GM18873 (cell line): Measurements from ENCODE around the gene NFIX.

ENCODE experiments used
- ATAC-seq: cut with Tn5 transposase; IDR thresholded peaks from one replicate; pipeline ENCODE4 v1.9.1; 2021; ENCODE audit warnings: mild to moderate bottlenecking, moderate library complexity, moderate number of reproducible peaks; ENCODE audit not compliant: unreplicated experiment, low FRiP score

Gene NFIX

DNA sequence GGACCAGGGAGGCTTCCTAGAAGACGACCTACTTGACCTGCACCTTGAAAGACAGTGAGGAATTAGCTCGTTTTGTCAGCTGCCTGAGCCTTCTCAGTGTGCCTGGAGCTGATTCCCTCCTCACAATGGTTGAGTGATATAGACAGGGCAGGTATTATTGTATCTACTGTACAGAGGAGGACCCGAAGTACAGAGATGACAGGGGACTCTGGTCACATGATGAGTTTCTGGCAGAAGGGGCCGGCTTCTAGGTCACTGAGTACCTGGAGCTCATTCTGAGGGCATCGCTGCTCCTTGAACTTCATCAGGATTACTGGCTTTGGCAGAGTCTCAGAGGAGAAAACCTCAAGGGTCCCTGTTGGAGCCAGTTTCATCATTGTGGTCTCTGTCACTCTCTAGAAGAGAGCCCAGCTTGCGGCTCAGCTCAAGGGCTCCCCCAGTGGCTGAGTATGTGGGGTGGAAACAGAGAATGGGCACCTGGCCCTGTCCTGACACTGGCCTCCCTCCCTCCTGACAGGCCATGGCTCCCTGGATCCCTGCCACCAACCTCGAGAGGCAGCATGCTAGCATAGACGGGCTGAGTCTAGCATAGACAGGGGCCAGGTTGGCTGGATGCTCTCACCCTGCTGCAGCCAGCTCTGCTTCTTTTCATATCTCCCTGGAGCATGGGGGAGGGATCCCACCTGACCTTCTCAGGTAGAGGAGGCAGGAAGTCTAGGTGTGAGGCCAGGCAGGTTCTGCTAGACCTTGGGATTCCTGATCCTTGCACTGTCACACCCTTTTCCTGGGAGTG, 38.7 kb downstream of the NFIX start:
- ATAC-seq, result no peak

DNA sequence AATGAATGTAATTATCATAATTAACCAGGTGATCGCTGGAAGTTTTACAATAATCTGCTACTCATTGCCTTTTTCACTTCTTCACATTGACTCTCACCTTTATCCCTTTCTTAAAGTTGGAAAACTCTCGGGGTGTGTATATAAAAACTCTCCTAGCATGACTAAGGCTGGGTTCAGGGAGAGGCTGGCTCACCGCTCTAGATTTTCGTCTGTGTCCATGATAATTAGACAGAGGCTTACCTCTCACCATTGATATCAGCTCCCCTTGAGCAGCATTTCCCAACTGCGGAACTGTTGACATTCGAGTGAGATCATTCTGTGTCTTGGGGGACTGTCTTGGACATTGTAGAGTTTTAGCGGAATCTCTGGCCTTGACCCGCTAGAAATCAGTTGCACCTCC, 39.4 kb downstream of the NFIX start:
- no peak for ATAC-seq

DNA sequence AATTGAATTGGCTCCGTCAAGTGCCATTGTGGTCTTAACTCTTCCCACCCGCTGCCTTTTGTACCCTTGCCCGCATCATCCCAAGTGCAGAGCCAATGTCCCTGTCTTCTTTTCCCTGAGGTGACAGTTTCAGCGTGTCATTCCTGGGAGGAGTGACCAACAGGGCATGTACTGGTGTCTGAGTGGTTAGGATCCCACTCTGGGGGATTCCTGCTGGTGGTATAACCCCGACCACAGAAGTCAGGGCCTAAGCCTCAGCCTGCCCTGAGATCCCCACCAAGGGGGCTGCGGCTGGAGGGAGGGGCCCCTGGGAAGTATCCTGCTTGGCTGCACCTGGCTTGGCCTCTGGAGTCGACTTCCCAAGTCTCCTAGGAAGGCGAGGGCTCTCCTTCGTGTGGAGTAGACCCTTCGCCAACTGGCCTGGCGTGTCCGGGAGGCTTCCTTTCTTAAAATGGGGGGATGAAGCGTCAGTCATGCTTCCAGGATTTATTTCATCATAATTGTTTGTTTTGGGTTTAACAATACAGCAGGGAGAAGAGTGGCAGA, 40.6 kb downstream of the NFIX start:
- no peak for ATAC-seq

DNA sequence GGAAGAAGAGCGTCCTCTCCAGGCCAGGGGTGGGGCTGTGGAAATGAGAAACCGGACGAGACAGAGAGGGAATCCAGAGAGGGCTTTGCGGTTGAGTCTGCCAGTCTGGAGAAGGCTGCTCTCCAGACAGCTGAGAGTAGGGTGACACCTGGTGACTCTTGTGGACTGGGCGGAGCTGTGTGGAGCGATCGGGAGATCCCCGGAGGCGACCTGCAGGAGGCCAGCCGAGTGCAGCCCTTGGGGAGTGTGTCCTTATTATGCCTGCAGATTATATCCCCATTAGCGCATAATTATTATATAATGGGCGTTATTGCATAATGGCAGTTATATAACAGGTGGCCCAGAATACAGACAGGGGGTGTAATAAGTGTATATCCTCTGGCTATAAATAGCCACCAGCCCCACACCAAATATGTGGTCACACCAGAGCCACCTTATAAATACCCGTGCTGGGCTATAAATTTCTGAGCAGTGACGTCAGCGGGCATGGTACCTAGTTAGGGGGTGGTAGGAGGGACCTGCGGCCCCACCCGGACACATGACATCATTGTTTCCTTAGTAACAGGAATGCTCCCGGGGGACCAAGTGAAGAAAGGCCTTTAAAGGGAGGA, 41.2 kb downstream of the NFIX start:
- no peak for ATAC-seq

DNA sequence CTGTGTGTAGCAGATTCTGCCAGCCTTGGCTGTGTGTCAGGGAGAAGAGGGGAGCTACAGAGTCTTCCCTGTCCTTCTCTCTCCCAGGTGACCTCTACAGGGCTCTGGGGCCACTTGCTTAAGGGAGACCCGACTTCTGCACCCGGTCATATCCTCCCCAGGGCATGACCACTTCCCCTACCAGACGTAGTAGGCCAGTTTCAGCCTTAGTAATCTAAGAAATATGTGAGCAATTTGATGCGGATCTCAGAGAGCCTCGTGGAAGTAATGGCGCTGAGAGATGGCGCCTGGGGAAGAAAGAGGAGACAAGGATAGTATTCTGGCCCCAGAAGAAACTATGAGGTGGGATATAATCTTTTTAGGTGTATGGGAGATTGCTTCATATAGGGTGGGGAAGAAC, 41.9 kb downstream of the NFIX start:
- ATAC-seq, result no peak

DNA sequence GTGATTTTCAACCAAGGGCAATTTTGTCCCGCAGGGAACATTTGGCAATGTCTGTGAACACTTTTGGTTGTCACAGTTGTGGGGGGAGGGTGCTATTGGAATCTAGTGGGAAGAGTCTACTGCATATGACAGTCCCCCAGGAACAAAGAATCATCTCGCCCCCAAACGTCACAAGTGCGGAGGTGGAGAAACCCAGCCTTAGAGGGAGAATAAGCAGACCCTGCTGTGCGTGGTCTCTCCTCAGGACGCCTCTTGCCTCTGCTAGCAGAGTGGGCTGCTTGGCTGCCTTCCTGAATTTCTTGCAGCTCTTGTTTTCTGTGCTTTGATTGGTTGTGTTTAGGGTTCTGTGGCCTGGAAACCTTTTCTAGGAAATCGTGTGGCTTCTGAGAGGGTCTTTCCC, 42.5 kb downstream of the NFIX start:
- no peak for ATAC-seq

DNA sequence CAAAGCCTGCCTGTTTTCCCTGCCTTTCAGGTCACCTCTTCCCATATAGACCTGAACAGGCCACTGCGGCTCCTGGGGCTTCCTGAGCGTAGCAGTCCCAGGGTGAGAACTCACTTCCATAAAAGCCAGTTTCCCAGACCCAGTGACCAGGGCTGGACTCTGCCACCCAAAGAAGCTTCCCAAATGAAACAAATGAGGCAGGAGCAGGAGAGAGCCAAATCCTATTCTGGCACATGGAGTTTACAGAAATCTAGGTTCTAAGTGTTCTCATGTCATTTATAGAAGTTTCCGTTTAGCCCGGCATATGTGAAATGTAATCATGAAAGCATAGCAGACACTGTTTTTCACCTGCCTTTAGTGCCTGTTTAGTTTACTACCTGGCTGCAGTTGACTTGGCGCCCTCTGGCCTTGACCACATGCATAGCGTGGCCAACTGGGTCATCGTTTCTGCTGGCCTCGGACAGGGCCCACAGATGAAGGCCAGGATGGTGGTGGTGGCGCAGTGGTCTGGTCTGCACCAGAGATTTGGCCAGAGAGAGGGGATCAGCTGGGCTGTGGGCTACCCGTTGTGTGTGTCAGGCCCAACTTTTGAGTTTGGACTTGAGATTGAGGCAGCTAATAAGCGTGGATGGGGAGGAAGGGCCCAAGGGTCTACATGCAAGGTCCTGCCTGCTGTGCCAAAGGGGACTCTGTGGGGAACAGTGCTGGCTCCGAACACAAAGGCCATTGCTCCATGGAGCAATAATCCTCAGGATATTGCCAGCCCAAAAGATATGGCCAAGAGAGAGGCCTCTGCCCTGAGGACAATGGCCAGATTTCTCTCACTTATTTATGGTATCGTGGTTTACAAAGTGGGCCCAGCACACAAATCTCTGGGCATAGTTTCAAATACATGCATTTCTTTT, 43.3 kb downstream of the NFIX start:
- no peak for ATAC-seq

DNA sequence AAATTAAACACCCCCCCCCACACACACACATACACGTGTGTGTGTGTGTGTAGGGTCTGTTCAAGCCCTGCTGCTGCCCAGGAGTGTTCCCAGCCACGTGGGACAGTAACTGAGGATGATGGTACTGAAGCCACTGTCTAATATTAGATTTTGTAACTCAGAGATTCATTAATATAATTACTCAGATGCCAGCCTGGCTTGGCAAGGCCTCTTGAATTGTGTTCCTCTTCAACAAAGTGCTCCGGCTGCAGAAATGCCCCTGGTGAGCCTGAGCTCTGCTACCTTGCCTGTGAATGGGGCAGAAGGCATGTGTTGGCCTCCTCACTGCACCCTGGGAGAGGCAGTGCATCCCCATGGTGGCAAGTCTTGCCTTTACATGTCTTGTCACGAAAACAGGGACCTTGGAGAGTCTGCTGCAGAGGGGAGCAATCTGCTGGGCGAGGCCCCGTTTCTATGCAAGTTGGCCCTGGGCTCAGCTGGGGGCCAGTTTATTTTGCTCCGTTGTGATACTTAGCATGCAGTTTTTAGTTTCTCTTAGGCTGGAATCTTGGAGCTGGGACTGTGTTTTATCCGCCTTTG, 44.0 kb downstream of the NFIX start:
- no peak for ATAC-seq

DNA sequence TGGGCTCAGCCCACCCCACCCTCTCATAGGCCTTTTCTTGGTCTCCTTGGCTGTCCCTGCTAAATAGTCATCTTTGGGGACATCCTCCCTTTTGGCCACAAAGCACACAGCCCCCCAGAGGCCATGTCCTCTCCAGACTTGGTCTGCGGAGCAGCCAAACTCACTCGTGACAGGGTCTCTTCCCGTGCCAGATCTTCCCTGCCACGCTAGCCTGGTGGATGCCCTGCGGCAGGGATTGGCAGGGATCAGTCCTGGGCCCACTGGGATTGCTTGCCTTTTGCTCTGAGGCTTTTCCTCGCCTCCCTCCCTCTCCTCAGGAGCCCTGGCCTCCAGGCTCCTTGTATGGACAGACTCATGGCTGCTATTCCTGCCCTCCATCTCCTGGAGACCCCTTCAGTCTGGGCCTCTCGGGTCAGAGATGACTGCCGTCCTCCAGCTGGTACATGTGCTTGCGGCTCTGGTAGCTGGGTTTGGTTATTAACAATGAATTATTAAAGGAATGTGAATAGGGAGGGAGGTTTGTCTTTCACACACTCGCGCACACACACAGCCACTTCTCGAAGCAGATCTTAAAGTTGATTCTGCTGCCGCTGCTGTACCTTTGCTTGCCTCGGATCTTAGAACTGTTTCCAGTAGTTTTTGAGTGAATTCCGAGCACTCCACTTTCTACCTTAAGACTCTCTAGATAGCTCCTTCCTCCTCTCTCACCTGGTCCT, 45.1 kb downstream of the NFIX start:
- ATAC-seq, result no peak

DNA sequence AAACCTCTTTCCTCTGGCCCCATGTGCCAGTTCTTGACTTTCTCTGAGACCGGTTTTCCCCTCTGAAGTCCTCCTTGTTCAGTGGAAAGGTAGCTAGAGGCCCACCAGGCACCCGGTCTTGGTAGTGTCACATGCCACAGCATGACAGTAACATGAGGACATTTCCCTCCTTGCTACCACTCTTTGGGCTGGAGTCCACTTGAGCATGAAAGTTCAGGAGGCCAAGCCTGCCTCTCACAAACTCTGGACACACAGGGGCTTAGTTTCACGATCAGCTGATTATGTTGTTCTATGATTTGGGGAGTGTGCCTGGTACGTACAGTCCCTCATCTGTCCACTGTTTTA, 45.6 kb downstream of the NFIX start:
- ATAC-seq, result no peak

DNA sequence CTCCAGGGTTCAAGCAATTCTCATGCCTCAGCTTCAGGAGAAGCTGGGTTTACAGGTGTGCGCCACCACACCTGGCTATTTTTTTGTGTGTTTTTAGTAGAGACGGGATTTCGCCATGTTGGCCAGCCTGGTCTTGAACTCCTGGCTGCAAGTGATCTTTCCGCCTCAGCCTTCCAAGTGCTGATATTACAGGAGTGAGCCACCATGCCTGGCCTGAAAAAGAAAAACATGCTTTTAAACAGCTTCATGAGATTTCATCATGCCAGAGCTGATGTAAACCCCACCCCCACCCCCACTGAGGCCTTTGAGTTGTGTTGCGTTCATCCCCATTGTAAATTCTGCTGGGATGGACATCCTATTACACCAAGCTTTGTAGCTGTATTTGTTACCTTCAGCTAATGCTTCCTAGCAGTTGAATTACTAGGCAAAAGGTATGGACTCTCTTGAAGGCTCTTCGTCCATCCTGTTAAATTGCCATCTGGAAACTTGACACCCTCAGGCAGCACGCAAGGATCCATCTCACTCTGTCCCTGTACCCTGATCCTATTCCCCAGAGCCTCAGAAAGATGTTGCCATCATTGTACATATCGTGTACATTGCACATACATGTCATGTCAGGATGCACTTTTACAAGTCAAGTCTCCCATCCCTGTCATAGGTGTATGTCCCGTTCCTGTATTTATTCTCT, 47.3 kb downstream of the NFIX start:
- ATAC-seq, result no peak

DNA sequence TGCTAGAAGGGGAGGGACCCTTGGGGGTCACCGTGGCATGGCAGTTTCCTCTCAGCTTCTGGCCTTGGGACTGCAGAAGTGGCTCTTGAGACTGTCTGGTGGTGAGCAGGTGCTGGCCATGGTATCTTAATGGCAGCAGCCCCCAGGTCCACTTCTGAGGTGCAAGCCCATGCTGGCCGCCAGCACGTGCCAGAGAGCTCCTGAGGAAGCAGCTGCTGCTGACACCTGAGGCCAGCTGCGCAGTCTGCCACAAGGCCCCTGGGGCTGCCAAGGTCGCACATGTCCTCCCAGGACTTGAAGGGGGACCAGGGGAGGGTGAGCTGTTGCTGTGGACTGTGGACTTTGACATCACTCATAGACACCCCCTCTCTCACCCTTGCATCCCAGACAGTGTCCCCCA, 48.0 kb downstream of the NFIX start:
- ATAC-seq, result no peak

DNA sequence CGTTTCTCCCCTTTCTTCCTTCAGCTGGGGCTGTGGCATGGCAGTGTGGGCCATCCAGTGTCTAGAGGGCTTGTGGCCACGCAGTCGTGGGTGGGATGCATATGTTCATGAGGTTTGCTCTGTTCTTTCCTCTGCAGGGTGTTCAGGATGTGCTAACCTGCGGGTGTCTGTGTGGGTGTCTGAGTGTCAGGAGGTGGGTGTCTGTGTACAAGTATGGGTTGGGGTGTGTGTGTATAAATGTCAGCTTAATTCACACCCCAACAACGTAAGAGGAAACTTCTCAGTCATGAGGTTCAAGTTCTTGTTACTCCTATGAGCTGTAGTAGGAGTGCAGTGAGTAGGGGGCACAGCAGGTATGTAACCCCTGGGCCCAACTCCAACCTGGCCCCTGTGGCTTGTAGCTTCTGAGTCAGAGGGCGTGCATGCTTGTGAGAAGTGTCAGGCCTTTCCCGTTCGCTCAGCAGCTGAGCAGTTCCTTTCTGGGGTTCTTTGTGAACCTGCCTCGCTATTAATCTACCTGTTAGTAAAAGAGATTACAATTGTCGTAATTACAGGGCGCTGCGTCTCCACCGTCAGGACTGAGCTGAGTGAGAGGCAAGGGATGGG, 49.1 kb downstream of the NFIX start:
- no peak for ATAC-seq

DNA sequence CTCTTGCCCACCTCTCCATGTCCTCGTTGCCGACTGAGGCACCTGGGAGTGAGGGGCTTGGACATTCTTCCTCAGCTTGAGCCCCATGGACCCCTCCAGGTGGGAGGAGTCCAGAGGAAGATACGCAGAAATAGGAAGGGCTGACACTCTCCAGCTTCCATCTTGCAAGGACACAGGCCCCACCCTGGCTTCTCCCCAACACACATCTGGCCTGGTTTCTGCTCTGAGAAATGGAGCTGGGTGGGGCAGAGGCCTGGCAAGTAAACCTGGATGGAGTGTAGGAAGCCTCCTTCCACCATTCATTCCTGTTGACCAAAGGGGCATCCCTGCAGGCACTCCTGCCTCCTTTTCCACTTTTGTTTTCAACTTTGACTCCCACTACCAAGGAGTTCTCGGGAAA, 50.5 kb downstream of the NFIX start:
- no peak for ATAC-seq

DNA sequence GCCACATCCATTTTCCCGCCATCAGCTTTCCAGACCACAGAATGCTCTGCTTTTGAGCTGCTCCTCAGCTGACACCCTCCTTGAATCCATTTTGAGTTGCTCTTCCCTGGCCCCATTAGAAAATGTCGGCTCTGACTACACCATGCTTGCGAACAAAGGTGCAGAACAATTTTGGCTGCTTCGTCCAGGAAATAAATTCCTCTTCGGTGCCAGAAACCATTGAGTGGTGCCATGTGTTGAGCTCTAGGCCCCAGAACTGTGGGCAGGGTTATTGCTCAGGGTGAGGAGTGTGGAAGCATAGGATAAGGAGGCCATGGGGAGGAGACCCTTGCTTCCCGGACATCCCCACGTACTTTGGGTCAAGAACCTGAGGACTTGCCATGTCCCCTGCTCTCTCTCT, 52.1 kb downstream of the NFIX start:
- ATAC-seq, result no peak

DNA sequence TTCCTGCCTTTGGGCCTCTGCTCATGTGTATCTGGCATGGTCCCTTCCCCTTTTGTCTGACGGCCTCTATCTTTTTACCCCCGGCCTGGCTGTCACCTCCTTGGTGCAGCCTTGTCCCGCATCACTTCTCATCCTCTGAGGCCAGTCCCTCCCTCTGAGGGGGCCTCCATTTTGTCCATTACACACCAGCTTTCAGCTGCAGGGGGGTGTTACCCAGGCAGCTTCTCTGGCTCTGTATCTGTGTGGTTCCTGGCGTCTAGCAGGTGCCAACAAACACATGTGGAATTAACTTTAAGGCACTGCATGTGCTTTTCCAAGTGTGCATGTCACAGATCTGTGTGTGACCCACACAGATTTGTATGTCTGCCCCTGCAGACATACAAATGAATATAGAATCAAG, 55.0 kb downstream of the NFIX start:
- no peak for ATAC-seq

DNA sequence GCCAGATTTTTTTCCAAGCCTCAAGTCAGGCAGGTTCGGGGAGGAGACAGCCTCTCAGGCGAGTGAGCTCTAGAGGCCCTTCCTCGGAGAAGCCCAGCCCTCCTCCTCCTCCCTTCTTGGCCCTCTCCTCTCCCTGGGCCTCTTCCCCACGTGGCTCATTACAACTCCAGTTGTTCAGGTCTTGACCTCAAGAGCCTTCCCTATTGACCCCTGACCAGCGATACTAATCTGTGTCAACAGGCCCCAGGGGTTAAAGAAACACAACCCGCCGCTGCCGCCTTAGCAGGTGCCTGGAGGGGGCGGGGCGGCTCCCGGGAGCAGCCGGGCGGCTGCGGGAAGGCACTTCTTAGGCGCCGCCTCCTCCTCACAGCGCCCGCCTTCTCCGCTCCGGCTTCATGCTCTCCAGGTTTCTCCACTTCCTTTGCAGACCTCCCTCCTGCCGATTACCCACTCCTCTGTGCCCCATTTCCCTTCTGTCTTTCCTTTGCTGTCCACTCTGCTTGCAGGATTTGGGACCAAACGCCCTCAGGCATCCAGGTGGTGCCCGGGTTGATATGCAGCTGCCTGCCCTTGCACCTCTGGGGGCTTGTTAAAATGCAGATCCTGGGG, 56.4 kb downstream of the NFIX start:
- no peak for ATAC-seq

DNA sequence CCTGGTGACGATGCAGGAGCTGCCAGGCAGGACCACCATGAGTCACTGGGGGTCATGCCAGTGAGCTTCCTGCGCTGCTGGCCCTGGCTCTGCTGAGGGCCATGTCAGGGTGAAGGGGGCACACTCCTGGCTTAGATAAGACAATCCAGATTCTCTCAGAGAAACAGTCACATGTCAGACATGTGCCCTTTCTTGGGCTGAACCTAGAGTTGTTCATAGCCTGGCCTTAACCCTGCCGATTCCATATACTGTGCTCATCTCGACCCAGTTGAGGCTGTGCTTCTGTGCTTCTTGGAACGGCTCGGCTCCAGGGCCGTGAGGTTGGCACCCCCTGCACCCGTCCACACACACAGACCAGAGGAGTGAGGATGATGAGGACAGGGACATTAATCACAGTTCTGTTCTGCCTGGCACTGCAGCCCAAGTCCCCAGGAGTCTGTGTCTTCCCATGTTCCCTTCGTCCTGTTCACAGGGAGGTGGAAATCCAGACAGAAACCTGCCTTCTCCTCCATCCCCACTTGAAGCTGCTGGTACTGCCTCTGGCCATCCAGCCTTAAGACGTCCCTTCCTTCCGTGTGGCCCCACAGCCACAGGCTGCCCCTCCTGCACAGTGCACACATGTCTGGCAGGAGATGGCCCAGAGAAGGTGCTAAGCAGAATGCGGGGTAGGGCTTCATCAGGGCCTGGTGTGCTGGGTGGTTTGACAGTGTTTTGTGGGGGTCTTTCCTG, 57.3 kb downstream of the NFIX start:
- no peak for ATAC-seq
